HG03196 (cell line): ENCODE measurements around the gene B4GALNT1.
"Not testable (repeated sequence)": the region's sequence is repeated elsewhere in the genome, so short reads cannot be mapped to it uniquely, and the experiment has no call there.

Experiments used
- ATAC-seq: cut with Tn5 transposase; IDR thresholded peaks from one replicate; pipeline ENCODE4 v1.9.1; 2021; ENCODE audit not compliant: unreplicated experiment

B4GALNT1 gene

GRCh38 chr12:57638096-57638495 lies 5.1 kb upstream of the B4GALNT1 start:
- ATAC-seq = no peak

GRCh38 chr12:57637364-57637763 lies 4.4 kb upstream of the B4GALNT1 start:
- no peak for ATAC-seq

GRCh38 chr12:57636731-57637130 lies 3.7 kb upstream of the B4GALNT1 start:
- not testable (repeated sequence) for ATAC-seq

GRCh38 chr12:57632073-57632957 lies 686 bp downstream of the B4GALNT1 start:
- ATAC-seq = no peak

- ATAC-seq = no peak
Observed at GRCh38 chr12:57631566-57632072, 1.4 kb downstream of the B4GALNT1 start.

GRCh38 chr12:57630891-57631433 lies 2.0 kb downstream of the B4GALNT1 start:
- ATAC-seq = no peak

GRCh38 chr12:57629897-57630471 lies 3.0 kb downstream of the B4GALNT1 start:
- ATAC-seq = no peak

GRCh38 chr12:57628280-57629191 lies 4.5 kb downstream of the B4GALNT1 start:
- ATAC-seq = no peak

- no peak for ATAC-seq
Observed at GRCh38 chr12:57627501-57628279, 5.3 kb downstream of the B4GALNT1 start.

GRCh38 chr12:57626921-57627445 lies 6.0 kb downstream of the B4GALNT1 start:
- no peak for ATAC-seq

- ATAC-seq = no peak
Observed at GRCh38 chr12:57626111-57626920, 6.7 kb downstream of the B4GALNT1 start.

GRCh38 chr12:57625261-57626032 lies 7.6 kb downstream of the B4GALNT1 start:
- ATAC-seq = no peak

- ATAC-seq = no peak
Observed at GRCh38 chr12:57624441-57625220, 8.4 kb downstream of the B4GALNT1 start.

GRCh38 chr12:57623811-57624390 lies 9.1 kb downstream of the B4GALNT1 start:
- ATAC-seq = no peak

- ATAC-seq = no peak
Observed at GRCh38 chr12:57623385-57623784, 9.6 kb downstream of the B4GALNT1 start.

GRCh38 chr12:57622293-57623245 lies 10.4 kb downstream of the B4GALNT1 start:
- no peak for ATAC-seq
